ENCODE measurements around the gene TAF6L. TPM values are rescaled to one million over a fixed set of nuclear protein-coding genes. Genes with fewer than 3 reads are reported as not detected.
"Not testable (repeated sequence)": the region's sequence is repeated elsewhere in the genome, so short reads cannot be mapped to it uniquely, and the experiment has no call there.

Gene TAF6L, protein sequence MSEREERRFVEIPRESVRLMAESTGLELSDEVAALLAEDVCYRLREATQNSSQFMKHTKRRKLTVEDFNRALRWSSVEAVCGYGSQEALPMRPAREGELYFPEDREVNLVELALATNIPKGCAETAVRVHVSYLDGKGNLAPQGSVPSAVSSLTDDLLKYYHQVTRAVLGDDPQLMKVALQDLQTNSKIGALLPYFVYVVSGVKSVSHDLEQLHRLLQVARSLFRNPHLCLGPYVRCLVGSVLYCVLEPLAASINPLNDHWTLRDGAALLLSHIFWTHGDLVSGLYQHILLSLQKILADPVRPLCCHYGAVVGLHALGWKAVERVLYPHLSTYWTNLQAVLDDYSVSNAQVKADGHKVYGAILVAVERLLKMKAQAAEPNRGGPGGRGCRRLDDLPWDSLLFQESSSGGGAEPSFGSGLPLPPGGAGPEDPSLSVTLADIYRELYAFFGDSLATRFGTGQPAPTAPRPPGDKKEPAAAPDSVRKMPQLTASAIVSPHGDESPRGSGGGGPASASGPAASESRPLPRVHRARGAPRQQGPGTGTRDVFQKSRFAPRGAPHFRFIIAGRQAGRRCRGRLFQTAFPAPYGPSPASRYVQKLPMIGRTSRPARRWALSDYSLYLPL
- 14.0 TPM for polyA plus RNA-seq (2012; ENCODE audit: missing spikeins)

DNA sequence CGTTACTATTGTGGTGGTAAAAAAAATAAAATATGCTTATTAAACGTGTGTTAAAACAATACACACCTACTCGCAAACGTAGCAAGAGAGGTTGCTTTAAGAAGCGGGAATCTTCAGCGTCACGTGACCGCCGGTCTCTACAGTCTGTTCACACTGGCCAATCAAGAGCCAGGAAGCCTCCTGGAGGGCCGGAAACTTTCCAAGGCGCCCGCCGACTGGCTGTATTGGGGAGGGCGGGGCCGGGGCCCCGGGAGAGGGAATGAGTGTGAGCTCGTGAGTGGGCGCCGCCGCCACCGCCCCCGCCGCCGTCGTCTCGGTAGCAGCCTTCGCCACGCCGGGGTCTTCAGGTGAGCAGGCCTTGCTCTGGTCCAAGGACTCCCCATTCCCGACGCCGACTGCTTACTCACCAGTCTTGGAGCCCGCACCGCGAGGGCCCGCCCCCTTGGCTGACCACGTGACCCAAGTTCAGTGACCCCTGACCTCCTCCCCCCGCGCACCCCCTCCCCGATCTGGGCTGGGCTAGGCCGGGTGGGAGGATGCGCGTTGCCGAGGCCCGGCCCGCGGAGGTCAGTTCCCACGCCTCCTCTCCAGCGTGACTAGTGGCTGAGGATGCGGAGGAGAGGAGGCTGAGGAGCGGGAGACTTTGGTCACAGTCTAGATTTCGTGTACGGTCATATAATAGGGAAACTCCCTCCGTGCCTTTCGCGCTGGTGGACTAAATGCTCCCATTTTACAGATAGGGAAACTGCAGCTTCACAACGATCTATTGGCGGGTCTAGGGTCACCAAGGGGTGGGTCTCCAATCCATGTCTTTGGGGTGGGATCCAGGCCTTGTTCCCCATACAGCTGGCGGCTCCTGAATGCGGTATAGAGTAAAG is at the start of gene TAF6L:
TAF6L (plus strand) TSS at position 253 of the 878 bp plus-strand sequence. CDS start 4,388 bp downstream, outside the sequence.
- FAIRE-seq (peak; percentile 94), DNase-seq (ENCODE audit: insufficient read length) (peak; percentile 87)
- TF ChIP-seq POLR2A (IDR thresholded peaks at IDR 0.05; ENCODE audit: low read depth, low read length) = peak; percentile 73
- no peak for TF ChIP-seq TAF1 (IDR thresholded peaks at IDR 0.05; ENCODE audit: borderline replicate concordance, low read depth, low read length)
- TF ChIP-seq POLR2AphosphoS5 (IDR thresholded peaks at IDR 0.05; ENCODE audit: low read depth, low read length) = peak; percentile 86

DNA sequence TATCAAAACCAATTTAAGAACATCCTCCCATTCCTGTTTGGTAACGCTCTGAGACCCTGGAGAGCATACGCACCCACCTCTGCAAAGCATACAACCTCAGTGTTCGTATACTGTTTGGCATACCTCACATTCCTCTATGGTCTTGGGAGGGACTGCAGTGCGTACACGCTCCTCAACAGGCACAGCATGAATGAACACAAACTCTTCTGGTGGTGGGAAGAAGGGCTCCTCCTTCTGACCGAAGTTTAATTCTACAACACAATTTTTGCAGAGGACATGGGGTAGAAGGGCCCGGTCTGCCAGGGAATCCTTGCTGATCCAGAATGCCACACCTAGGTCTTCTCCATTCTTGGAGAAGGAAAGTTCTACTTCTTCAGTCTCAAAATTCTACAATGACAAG is 49.2 kb upstream of the TAF6L start:
- TF ChIP-seq TAF1 (IDR thresholded peaks at IDR 0.05; ENCODE audit: borderline replicate concordance, low read depth, low read length) (no peak), POLR2A (IDR thresholded peaks at IDR 0.05; ENCODE audit: low read depth, low read length) (no peak), POLR2AphosphoS5 (IDR thresholded peaks at IDR 0.05; ENCODE audit: low read depth, low read length) (no peak)
- FAIRE-seq (no peak), DNase-seq (ENCODE audit: insufficient read length) (no peak)

DNA sequence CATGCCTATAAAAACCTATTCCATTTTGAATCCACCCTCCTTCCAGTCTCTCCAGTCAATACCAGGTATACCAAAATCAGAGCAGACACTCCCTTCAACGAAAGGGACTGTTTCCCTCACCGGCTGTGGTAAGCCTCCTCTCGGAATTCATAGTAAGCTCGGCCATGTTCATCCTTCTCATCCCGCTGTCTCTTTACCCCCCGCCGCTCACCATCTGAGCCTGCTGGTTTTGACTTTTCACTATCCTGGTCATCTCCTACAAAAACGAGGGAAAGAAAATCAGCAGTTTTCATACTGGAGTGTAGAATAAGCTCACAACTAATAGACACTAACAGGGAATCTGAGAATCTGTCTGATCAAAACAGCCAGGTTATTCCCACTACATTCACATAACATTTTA is 47.0 kb upstream of the TAF6L start:
- no peak for TF ChIP-seq POLR2A (IDR thresholded peaks at IDR 0.05; ENCODE audit: low read depth, low read length)
- TF ChIP-seq TAF1 (IDR thresholded peaks at IDR 0.05; ENCODE audit: borderline replicate concordance, low read depth, low read length) = no peak
- TF ChIP-seq POLR2AphosphoS5 (IDR thresholded peaks at IDR 0.05; ENCODE audit: low read depth, low read length) = no peak
- FAIRE-seq = no peak
- no peak for DNase-seq (ENCODE audit: insufficient read length)

DNA sequence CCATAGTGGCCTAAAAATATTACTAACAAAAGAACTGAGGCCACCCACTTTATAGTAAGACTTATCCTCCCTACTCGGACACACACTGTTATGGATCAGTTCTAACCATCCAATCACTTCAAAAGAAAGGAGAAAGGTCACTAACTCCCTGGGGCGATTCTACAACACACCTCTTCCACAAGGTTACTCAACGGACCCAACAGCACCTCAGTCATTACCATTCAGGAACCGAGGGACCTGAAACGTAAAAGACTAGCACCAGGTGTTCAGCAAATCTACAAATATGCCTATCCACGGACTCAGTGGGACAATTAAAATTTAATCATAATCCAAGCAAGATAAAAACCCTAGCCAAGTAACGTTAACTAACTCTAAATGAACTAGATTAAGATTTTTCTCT is 45.5 kb upstream of the TAF6L start:
- FAIRE-seq (no peak), DNase-seq (ENCODE audit: insufficient read length) (no peak)
- TF ChIP-seq TAF1 (IDR thresholded peaks at IDR 0.05; ENCODE audit: borderline replicate concordance, low read depth, low read length) (no peak), POLR2AphosphoS5 (IDR thresholded peaks at IDR 0.05; ENCODE audit: low read depth, low read length) (no peak), POLR2A (IDR thresholded peaks at IDR 0.05; ENCODE audit: low read depth, low read length) (no peak)

DNA sequence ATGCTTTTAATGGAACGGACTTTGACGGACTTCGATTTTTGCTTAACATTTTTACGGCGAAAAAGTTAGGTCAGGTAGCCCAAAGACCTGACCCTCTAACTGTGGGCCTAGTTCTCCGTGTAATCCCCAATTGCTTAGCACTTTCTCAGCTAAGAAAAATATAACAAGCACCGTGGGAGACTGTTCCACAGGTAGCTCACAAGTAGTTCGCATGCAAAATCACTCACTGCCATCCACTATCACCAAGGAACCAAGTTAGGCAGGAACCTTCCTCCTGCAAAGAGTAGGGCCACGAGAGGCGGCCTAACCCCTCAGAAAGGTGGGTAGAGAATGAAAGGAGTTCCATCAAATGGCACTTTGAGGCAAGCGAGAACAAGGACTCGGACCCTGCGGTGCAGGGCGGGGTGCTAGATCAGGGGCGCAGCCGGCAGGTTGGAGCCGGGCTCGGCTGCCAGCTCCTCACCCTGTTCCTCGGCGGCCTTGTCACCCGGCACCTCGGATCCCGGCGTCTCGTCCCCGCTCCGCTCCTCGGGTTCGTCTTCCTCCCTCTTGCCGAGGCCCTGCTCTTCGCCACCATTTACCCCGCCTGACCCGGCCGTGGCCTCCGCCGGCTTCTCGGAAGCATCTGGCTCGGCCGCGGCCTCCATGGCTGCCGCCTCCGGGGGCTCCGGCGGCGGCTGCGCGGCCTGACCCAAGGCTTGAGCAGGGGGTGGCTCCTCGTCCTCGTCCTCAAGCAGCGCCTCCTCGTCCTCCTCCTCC is 44.9 kb upstream of the TAF6L start:
- FAIRE-seq (peak; percentile 21), DNase-seq (ENCODE audit: insufficient read length) (no peak)
- TF ChIP-seq TAF1 (IDR thresholded peaks at IDR 0.05; ENCODE audit: borderline replicate concordance, low read depth, low read length) (0 out of 2 replicates have a peak, but pooled peaks have one; percentile 28), POLR2AphosphoS5 (IDR thresholded peaks at IDR 0.05; ENCODE audit: low read depth, low read length) (no peak)

DNA sequence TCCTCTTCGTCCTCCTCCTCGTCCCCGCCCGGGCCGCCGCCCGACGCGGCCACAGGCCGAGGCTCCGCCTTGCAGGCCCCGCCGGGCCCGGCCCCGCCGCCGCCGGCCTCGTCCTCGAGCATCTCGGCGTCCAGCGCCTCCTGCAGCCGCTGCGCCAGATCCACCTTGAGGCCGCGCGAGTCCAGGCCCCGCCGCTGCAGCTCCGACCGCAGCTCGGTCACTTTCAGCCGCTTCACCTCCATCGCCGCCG is 44.4 kb upstream of the TAF6L start:
- TF ChIP-seq TAF1 (IDR thresholded peaks at IDR 0.05; ENCODE audit: borderline replicate concordance, low read depth, low read length) = peak; percentile 41; the same call in 1 of the 2 replicates
- no peak for TF ChIP-seq POLR2A (IDR thresholded peaks at IDR 0.05; ENCODE audit: low read depth, low read length)
- DNase-seq (ENCODE audit: insufficient read length) (no peak), FAIRE-seq (no peak)

DNA sequence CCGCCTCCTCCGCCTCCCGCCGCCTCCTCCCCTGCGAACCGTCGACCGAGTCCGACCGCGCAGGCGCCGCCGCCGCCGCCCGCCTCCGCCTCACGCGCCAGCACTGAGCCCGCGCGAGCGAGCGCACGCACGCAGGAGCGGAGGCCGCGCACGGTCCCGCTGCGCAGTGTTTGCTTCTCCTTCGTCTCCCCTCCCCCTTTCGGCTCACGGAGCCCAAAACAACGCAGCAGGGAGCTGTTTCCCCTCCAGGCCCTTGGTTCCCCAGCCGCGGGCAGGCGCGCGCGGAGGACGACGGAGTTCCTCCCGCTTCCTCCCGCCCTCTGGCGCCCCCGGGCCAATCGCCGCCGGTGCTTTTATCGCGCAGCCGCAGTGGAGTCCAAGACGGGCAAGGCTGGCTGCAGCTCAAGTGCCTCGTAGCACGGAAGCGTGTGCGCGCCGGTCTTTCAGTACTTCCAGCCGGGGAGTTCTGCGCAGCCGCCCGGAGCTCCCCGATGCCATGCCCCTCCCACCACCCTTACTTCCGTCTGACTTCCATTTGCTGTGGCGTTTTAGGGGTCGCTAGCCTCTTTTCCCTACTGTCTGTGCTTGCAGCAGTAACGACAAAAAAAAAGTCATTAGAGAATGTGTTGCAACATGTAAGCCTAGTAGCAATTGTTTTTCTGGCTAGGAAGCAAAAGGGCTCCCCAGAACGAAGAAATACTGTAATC is 43.9 kb upstream of the TAF6L start, which contains the start of gene HNRNPUL2:
HNRNPUL2 (minus strand) TSS at position 293 of the 707 bp plus-strand sequence. CDS start 301 bp downstream, outside the sequence.
- no peak for TF ChIP-seq TAF1 (IDR thresholded peaks at IDR 0.05; ENCODE audit: borderline replicate concordance, low read depth, low read length)
- TF ChIP-seq POLR2AphosphoS5 (IDR thresholded peaks at IDR 0.05; ENCODE audit: low read depth, low read length) = peak; percentile 96
- TF ChIP-seq POLR2A (IDR thresholded peaks at IDR 0.05; ENCODE audit: low read depth, low read length) = peak; percentile 98
- peak; percentile 97 for FAIRE-seq
- DNase-seq (ENCODE audit: insufficient read length) = peak; percentile 93

DNA sequence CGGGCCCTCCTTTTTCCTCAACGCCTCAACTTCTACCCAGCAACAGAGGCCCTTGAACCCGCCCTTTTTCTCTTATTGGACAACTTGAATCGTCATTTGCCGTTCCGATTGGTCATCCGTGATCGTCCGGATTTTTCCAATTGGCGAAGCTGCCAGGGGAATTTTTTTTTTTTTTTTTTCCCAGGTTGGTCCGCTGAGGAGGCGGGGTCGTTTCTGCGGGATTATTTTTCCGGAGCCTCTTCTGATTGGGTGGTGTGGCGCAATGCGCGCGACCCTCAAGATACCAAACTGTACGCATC is 43.4 kb upstream of the TAF6L start:
- TF ChIP-seq POLR2A (IDR thresholded peaks at IDR 0.05; ENCODE audit: low read depth, low read length) = no peak
- no peak for TF ChIP-seq POLR2AphosphoS5 (IDR thresholded peaks at IDR 0.05; ENCODE audit: low read depth, low read length)
- no peak for TF ChIP-seq TAF1 (IDR thresholded peaks at IDR 0.05; ENCODE audit: borderline replicate concordance, low read depth, low read length)
- no peak for FAIRE-seq
- DNase-seq (ENCODE audit: insufficient read length) = peak; percentile 58

DNA sequence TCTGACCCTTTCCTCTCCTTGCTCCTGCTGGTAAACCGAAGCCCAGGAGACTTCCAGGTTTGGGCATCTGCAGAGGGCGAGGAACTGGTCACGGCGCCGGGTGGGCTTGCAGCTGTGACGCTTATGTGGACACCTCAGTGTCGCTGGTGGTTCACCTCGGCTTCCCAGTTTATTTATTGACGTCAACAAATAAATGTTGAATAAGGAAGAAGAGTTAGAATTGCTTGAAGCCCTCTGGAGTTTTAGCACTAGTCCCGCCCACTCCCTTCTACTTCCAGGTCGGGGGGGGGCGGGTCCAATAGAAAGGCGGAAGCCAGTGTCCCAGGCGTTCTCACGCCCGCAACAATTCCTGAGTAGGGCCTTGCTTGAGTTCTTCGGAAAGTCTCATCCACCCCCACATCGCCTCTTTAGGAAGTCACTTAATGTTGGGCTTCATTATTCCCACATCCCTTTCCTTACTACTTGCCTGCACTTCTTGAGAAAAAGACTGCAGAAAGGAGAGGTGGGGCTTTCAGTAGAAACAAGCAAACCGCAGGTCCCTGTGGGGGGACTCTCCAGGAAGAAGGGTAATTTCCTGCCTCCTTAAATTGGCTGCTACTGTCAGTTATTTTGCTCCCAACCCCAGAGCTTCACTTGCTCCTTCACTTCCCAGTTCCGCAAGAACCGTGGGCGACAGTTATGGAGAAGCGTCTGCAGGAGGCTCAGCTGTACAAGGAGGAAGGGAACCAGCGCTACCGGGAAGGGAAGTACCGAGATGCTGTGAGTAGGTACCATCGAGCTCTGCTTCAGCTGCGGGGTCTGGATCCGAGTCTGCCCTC is 42.8 kb upstream of the TAF6L start, which contains the start of gene TTC9C:
TTC9C (plus strand) TSS at position 316 of the 818 bp plus-strand sequence; CDS start at position 679, 363 bp downstream.
- TF ChIP-seq POLR2AphosphoS5 (IDR thresholded peaks at IDR 0.05; ENCODE audit: low read depth, low read length) (peak; percentile 64; the same call in 1 of the 2 replicates), POLR2A (IDR thresholded peaks at IDR 0.05; ENCODE audit: low read depth, low read length) (peak; percentile 69; the same call in 1 of the 2 replicates), TAF1 (IDR thresholded peaks at IDR 0.05; ENCODE audit: borderline replicate concordance, low read depth, low read length) (peak; percentile 14; the same call in 1 of the 2 replicates)
- DNase-seq (ENCODE audit: insufficient read length) (peak; percentile 55), FAIRE-seq (peak; percentile 60)

DNA sequence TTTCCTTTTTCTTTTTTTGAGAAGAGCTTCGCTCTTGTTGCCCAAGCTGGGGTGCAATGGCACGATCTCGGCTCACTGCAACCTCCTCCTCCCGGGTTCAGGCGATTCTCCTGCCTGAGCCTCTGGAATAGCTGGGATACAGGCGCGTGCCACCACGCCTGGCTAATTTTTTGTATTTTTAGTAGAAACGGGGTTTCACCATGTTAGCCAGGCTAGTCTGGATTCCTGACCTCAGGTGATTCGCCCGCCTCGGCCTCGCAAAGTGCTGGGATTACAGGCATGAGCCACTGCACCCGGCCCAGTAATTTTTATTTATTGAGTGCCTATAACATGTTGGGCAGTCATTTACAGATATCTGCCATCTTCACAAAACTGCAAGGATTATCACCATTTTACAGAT is 41.1 kb upstream of the TAF6L start:
- not testable (repeated sequence) for DNase-seq (ENCODE audit: insufficient read length); FAIRE-seq

All from GM12892 (cell line).